Measurements from ENCODE around the gene VWA5B2.

VWA5B2 gene

DNA sequence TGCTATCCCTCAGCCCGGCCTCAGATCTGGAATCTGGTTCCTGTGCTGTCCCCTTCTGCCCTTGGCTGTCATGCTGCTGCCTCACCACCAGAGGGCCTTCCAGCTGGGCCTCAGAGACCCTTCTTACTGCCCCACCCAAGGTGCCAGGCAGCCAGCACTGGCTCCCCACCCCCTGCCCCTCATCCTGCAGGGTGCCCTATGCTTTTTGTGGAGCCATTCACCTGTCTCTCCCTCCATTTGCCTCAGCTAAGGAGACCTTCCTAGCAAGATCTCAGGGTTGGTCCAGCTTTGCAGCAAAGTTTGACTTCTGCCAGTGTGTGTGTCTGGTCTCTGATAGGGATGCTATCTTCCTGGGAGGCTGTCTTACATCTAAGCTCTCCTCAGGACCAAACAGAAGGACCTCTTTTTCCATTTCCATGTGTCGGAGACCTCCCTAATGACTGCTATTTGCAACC, 1.9 kb upstream of the VWA5B2 start:
- DNase-seq: peak; percentile 82

DNA sequence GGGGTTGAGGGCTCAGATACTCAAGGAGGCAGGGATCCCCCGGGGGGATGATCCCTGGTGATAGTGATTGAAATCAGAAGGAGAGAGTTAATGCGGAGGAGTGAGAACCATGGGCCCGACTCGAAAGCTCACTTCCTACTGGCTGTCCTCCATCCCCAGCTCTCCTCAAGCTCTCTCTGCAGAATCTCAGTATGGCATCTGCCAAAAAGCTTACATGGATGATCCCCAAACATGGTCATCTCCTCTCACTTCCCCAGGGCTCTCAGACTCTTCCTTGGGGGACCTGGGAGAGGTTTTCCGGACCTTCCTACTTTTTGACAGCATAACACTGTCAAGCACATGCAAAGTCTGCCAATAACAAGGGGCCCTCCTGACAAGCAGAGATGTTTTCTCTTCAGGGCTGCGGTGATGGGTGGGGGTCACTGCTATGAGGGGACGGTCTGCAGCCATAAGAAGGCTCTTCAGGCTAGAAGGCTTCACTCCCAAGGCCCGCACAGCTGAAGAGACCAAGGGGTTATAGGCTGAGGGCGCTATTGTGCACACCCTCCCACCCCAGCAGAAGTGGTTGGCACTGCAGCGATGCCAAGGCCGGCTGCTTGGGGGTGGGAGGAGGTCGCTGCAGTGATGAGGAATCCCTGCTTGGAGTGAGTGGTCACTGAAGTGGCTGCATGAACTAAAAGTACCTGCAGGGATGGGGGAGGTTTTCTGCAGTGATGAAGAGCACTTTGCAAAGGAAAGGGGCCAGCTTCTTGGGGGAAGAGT, 828 bp upstream of the VWA5B2 start:
- no peak for DNase-seq

DNA sequence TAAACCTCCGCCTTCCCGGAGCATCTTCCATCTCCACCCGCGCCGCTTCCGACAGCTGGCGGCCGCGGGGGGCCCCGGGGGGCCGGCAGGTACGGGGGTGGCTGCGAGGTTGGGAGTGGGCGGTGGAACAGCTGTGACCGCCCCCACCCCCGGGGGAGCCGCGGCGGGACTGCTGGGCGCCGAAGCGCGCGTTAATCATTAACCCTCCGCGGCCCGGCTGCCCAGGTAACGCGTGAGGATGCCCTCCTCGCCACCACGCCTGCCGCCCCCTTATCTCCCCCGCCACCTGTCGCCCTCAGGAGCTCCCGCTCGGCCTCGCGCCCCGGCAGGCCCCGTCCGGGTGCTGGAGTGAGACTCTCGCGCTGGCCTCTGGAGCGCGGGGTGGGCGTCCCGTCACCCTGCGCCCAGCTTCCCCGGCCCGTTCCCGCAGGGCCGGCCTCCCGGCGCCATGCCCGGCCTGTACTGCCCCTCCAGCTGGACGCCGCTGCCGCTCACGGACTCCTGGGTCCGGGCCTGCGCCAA, 757 bp downstream of the VWA5B2 start:
- no peak for DNase-seq

DNA sequence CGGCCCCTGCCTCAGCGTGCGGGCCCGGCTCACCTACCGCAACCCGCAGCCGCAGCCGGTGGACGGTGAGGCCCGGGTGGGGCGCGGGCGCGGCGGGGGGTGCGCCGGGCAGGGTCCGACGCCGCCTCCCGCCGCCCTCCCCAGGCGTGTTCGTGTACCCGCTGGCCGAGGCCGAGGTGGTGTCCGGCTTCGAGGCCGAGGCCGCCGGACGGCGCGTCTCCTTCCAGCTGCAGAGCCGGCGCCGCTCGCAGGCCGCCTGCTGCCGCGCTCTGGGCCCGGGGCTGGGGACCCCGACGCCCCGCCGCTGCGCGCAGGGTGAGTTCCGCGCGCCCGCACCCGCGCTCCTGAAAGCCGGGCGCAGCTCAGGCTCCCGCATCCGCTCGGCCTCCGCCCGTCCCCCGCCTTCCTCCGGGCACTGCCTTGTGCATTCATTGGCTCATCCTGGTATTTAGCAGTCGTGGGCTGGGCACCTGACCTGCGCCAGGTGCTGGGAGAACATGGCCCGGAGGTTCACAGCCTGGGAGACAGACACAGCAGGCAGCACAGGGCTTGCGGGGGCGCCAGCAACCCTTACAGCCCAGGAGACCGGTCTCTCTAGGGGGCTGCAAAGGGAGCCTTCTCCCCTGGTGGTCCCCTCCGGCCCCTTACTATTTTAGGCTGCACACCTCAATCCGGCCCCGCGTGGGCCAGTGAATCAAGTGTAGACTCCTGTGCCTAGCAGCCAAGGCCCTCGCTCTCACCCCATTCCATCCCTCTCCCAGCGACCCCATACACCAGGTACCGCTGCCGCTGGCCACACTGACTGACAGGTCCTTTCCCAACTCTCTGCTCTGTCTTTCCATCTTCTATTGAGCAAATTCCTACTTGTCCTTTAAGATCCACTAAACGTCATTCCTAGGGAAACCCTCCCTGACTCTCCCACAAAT, 1.5 kb downstream of the VWA5B2 start:
- DNase-seq: no peak

DNA sequence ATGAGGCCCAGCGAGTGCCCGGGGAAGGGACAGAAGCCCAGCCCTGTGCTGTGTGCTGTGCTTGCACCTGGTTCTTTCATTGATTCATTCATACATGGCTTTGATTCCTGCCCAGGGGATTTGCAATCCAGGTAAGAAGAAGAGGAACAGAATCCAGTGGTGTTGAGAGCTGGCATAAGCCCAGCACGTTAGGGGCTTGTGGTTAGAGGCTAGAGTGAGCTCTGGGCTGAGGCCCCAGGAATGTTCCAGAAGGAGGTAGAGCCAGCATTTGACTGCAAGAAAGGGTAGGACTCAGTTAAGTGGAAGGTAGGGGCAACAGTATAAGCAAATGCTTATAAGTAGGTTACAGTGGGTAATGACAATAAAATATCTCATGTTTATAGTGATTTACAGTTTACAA, 2.3 kb downstream of the VWA5B2 start:
- no peak for DNase-seq

DNA sequence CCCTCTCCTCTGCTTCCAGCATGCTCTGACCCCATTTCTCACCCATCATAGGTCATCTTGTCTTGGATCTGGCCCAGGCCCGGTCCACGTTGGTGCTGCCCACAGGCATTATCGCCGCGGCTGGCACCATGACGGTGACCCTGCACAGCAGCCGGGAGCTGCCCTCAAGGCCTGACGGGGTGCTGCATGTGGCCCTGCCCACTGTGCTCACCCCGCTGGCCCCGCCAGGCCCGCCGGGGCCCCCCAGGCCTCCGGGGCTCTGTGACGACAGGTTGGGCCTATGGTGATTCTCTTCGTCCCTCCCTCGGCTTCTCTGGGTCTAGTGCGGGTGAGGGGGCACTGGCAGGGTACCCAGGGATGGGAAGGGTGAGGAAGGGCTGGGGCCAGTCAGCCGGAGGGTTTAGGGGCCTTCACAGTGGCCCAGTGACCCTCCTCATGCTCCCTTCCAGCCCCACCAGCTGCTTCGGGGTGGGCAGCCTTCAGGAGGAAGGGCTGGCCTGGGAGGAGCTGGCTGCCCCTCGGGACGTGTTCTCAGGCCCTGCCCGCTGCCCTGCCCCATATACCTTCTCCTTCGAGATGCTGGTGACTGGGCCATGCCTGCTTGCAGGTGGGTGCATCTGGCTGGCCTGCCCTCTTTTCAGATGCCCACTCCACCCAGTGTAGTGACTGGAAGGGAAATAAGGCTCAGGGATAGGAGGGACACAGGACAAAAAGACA, 3.9 kb downstream of the VWA5B2 start:
- no peak for DNase-seq

DNA sequence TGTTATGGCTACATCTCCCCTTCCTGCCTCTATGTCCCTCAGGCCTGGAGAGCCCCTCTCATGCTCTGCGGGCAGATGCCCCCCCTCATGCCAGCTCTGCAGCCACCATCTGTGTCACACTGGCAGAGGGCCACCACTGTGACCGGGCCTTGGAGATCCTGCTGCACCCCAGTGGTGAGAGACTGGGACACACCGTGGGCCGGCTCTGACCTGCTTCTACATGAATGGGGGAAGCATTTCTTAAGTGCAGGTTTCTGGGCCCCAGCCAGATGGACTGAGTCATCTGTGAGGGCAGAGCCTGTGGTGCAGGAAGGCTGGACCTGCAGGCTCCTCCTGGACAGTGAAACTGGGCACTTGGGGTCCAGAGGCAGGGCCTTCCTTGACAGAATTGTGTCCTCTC, 4.8 kb downstream of the VWA5B2 start:
- DNase-seq: no peak

DNA sequence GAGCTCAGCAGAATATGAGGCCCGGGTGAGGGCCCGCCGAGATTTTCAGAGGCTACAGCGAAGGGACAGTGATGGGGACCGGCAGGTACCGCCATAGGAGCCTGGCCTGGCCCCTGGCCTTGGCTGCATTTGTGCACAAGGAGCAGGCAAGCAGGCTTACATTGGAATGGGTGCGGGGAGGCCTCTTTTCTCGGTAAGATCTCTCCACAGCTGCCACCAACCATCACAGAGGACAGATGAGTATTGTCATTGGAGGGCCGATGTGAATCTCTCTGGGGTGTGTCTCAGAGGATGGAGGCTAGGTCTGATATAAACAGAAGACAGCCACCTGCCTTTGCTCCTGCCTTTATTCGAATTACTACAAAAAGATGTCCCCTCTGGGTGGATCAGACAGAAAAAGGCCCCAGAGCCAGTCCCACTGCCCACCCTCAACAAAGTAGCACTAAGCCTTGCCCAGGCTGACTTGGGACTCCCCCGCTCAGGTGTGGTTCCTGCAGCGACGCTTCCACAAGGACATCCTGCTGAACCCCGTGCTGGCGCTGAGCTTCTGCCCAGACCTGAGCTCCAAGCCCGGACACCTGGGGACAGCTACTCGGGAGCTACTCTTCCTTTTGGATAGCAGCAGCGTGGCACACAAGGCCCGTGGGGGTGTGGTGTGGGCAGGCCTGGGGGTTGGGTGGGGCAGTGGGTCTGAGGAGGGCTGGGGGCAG, 5.4 kb downstream of the VWA5B2 start:
- DNase-seq: no peak

DNA sequence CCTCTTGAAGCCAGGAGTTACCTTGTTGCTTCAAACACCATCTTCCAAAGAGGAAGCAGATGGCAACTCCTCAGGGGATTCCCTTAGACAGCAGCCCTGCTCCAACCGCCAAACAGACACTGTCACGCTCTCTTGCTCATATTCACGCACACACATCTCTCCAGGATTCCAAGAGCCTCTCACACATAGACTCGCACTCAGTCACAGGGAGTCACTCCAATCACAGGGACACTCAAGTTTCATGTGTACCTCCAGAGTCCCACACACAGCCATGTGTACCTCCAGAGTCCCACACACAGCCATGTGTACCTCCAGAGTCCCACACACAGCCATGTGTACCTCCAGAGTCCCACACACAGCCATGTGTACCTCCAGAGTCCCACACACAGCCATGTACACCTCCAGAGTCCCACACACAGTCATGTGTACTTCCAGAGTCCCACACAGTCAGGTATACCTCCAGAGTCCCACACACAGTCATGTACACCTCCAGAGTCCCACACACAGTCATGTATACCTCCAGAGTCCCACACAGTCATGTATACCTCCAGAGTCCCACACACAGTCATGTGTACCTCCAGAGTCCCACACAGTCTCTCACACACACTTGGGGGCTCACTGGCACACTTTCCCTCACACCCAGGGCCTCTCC, 6.1 kb downstream of the VWA5B2 start:
- no peak for DNase-seq

DNA sequence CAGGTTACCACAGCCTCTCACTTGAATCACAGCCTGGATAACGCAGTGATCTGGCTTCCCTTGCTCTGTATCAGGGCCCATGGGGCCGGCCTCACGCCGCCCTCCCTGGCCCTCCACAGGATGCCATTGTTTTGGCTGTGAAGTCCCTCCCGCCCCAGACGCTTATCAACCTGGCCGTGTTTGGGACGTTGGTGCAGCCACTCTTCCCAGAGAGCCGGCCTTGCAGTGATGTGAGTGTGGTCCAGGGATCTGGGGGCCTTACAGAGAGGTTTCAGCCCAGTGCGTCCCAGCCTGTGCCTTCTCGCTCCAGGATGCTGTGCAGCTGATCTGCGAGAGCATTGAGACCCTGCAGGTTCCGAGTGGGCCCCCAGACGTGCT, 6.6 kb downstream of the VWA5B2 start:
- no peak for DNase-seq

DNA sequence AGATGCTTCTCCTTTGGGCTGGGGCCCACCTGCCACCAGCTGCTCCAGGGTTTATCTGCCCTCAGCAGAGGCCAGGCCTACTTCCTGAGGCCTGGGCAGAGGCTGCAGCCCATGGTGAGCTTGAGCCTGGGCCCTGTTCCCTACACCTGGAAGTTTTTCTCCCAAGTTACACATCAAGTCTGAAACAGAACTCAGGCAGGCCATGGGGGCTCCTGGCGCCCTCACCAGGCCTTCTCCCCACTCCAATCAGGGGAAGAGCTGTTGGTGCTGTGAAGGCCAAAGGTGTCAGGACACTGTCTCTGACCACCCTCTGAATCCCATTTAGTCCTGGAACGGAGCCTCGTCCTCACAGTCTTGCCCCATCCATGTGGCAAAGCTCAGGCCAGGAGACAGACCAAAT, 7.3 kb downstream of the VWA5B2 start:
- DNase-seq: no peak

DNA sequence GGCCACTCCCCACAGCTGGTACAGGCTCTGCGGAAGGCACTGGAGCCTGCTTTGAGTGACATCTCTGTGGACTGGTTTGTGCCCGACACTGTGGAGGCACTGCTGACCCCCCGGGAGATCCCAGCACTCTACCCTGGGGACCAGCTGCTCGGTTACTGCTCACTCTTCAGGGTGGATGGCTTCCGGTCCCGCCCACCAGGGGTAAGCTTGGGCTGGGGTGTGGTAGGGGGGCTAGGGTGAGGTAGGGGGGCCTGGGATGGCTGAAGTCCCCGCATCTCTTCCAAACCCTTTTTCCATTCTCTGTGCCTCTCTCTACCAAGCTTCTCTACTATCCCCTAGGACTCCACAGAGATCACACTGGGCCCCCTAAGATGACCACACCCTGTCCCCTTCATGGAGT, 7.8 kb downstream of the VWA5B2 start:
- DNase-seq: no peak

DNA sequence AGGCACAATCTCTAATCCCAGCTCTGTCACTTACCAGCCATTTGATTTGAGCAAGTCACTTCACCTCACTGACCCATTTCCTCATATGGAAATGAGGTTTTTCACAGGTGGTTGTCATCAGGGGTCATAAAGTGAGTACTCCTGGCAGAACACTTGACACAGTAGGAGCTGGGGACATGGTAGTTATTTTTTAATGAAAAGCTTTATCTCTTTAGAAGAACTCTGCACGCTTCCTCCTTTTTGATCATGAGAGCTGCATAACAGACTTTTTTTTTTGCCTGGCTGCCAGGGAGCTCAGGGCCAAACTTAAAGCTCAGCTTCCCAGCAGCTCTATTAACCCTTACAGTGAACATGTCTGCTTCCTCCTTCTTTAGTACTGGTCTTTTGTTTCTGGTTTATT, 8.4 kb downstream of the VWA5B2 start:
- no peak for DNase-seq

DNA sequence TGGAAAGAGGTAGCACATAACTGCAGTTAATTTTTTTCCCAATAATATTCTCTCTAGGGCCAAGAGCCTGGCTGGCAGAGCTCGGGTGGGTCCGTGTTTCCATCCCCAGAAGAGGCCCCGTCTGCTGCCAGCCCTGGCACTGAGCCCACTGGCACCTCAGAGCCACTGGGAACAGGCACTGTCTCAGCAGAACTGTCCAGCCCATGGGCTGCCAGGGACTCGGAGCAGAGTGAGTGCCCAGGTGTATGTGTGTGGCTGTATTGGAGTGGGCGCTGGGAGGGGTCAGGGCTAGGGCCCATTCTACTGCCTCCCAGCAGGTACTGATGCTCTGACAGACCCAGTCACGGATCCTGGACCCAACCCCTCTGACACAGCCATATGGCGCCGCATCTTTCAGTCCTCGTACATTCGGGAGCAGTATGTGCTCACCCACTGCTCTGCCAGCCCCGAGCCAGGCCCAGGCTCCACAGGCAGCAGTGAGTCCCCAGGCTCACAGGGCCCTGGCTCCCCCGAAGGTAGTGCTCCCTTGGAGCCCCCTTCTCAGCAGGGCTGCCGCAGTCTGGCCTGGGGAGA, 8.9 kb downstream of the VWA5B2 start:
- DNase-seq: no peak

DNA sequence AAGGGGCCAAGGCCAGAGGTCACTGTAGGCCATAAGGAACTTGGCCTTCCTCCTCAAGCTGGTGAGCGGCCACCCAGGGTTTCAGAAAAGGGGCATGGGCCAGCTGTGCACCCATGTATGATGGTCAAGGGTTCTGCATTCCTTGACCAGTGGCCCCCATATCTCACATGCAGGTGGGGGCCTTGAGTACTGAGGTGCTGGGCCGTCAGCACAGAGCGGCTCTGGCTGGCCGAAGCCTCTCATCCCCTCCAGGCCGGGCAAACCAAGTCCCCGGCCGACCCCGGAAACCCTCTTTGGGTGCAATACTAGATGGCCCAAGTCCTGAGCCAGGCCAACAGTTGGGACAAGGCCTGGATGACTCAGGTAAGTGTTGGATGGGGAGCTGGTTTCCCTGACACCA, 9.8 kb downstream of the VWA5B2 start:
- no peak for DNase-seq

DNA sequence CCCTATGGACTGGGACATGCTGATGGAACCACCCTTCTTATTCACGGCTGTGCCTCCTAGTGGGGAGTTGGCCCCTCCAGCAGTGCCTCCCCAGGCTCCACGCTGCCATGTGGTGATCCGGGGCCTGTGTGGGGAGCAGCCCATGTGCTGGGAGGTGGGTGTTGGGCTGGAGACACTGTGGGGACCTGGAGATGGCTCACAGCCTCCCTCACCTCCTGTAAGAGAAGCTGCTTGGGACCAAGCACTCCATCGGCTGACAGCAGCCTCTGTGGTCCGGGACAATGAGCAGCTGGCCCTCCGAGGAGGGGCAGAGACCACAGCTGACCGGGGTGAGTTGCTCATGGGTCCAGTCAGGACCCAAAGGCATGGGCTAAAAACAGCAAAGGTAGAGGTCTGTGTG, 10.3 kb downstream of the VWA5B2 start:
- DNase-seq: no peak

DNA sequence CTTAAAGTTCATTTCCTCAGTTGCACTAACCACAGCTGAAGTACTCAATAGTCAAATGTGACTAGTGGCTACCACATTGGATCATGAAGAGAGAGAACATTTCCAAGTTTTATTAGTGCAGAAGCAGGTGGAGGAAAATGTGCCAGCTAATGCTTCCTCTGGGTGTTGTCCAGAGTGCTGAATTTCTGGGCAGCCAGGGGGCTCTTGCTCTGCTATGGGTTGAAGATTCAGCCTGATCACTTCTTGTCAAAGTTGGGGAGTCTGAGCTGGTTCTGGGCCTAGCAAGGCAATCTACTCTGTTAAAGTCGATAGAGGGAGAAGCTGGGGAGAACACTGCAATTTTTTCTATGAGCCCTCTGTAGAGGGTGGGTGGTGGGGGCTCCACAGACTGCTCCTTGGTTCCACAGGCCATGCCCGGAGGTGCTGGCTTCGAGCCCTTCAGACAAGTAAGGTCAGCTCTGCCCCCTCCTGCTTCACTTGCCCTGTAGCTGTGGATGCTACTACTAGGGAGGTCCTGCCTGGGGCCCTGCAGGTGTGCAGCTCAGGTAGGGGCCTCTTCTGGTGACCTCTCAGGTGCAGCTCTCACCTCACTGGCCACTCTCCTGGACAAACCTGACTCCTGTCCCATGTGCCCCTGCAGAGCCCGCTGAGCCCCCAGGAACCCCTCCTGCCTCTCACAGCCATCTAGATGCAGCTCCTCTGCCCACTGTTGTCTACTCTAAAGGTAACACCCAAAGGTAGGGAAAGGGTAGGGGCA, 11.2 kb downstream of the VWA5B2 start:
- DNase-seq: no peak

DNA sequence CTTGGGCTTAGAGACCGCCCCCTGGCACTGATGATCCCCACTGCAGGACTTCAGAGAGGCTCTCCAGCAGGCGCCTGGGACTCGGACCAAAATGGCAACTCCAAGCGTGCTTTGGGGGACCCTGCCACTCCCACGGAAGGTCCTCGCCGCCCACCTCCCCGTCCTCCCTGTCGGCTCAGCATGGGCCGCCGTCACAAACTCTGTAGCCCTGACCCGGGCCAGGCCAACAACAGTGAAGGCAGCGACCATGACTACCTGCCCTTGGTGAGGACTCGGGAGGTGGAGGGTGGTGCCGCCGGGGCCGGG, 11.7 kb downstream of the VWA5B2 start:
- DNase-seq: no peak

DNA sequence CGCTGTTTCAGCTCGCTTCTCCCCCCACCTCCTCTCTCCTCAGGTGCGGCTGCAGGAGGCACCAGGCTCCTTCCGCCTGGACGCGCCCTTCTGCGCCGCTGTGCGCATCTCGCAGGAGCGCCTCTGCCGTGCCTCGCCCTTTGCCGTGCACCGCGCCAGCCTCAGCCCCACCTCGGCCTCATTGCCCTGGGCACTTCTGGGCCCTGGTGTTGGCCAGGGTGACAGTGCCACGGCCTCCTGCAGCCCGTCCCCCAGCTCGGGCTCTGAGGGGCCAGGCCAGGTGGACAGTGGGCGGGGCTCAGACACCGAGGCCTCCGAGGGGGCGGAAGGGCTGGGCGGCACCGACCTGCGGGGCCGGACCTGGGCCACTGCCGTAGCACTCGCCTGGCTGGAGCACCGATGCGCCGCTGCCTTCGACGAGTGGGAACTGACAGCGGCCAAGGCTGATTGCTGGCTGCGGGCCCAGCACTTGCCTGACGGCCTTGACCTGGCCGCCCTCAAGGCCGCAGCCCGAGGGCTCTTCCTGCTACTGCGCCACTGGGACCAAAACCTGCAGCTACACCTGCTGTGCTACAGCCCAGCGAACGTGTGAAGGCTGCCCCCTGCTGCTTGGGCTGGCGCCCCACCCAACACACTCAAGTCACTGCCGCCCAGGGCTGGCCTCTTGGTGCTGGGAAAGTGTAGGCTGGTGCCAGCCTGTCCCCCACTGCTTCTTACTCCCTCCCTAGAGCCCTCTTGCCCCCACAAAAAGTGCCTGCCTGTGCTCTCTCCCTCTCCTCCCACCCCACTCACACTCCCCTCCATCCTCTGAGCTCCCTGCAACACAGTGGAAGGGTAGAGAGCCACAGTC, 12.3 kb downstream of the VWA5B2 start:
- DNase-seq: no peak

DNA sequence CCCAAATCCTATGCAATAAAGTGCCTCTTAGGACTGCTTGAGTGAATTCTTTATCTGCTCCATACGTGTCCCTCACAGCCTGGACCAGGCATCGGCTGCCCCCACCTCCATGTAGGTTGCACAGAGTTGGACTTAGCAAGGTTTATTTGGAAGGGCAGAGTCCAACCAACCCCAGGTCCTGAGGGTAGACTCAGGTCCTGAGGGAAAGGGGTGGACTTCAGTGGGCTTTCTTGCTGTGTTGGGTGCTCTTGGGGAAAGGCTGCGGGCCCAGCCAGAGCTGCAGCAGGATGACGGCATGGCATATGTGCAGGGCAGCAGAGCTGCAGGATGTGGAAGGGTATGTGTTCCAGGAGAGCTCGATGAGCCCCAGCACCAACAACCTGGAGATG, 12.9 kb downstream of the VWA5B2 start:
- no peak for DNase-seq

Data from activated effector memory CD4-positive, alpha-beta T cell treated with anti-CD3 and anti-CD28 coated beads, Interleukin-2, amount 50 U/mL, for 16 hours (primary cell).